ENCODE measurements around the gene UFM1.

Gene UFM1

GRCh38 chr13:38398711-38399493, 49.3 kb downstream of the UFM1 start:
- Histone ChIP-seq H3K4me1 (no peaks in the 10 kb centered on the region), H3K79me2 (no peaks in the 10 kb centered on the region), H3K27ac (no peak overlapping the region), H3K4me3 (ENCODE audit: low read depth, low read length) (no peak overlapping the region), H3K36me3 (ENCODE audit: control insufficient read depth, insufficient read depth, low read length) (no peaks in the 10 kb centered on the region), H3K9ac (no peak overlapping the region), H3K27me3 (ENCODE audit: control insufficient read depth, insufficient read depth, low read length) (no peaks in the 10 kb centered on the region), H2AFZ (no peak overlapping the region), H3K9me3 (ENCODE audit: control insufficient read depth, low read length) (no peaks in the 10 kb centered on the region), H3K4me2 (ENCODE audit: low read length) (no peak overlapping the region)
- TF ChIP-seq CTCF (IDR thresholded peaks at IDR 0.05): no peak

- Histone ChIP-seq H3K9ac (no peak overlapping the region), H2AFZ (no peak overlapping the region), H3K9me3 (ENCODE audit: control insufficient read depth, low read length) (no peaks in the 10 kb centered on the region), H3K27me3 (ENCODE audit: control insufficient read depth, insufficient read depth, low read length) (no peaks in the 10 kb centered on the region), H3K36me3 (ENCODE audit: control insufficient read depth, insufficient read depth, low read length) (no peaks in the 10 kb centered on the region), H3K27ac (no peak overlapping the region), H3K79me2 (no peaks in the 10 kb centered on the region), H3K4me3 (ENCODE audit: low read depth, low read length) (no peak overlapping the region), H3K4me2 (ENCODE audit: low read length) (no peak overlapping the region), H3K4me1 (no peaks in the 10 kb centered on the region)
- TF ChIP-seq CTCF (IDR thresholded peaks at IDR 0.05): no peak
These were observed 49.9 kb downstream of the UFM1 start for GRCh38 chr13:38399535-38399934.

GRCh38 chr13:38401276-38401675, 51.6 kb downstream of the UFM1 start:
- Histone ChIP-seq H2AFZ (no peak overlapping the region), H3K4me1 (no peaks in the 10 kb centered on the region), H3K79me2 (no peaks in the 10 kb centered on the region), H3K36me3 (ENCODE audit: control insufficient read depth, insufficient read depth, low read length) (no peaks in the 10 kb centered on the region), H3K27me3 (ENCODE audit: control insufficient read depth, insufficient read depth, low read length) (no peaks in the 10 kb centered on the region), H3K9me3 (ENCODE audit: control insufficient read depth, low read length) (no peaks in the 10 kb centered on the region), H3K4me2 (ENCODE audit: low read length) (no peak overlapping the region), H3K9ac (no peak overlapping the region), H3K4me3 (ENCODE audit: low read depth, low read length) (no peak overlapping the region), H3K27ac (no peak overlapping the region)
- TF ChIP-seq CTCF (IDR thresholded peaks at IDR 0.05): no peak

- H2AFZ ChIP-seq: no peak overlapping the region
- TF ChIP-seq CTCF (IDR thresholded peaks at IDR 0.05): no peak
- H3K9me3 ChIP-seq (ENCODE audit: control insufficient read depth, low read length): no peaks in the 10 kb centered on the region
- no peak overlapping the region for H3K27ac ChIP-seq
- no peaks in the 10 kb centered on the region for H3K36me3 ChIP-seq (ENCODE audit: control insufficient read depth, insufficient read depth, low read length)
- no peak overlapping the region for H3K4me3 ChIP-seq (ENCODE audit: low read depth, low read length)
- no peaks in the 10 kb centered on the region for H3K4me1 ChIP-seq
- H3K27me3 ChIP-seq (ENCODE audit: control insufficient read depth, insufficient read depth, low read length): no peaks in the 10 kb centered on the region
- no peaks in the 10 kb centered on the region for H3K79me2 ChIP-seq
- H3K9ac ChIP-seq: no peak overlapping the region
- no peak overlapping the region for H3K4me2 ChIP-seq (ENCODE audit: low read length)
These were observed 55.6 kb downstream of the UFM1 start for GRCh38 chr13:38405216-38405615.

GRCh38 chr13:38409771-38410170, 60.1 kb downstream of the UFM1 start:
- no peaks in the 10 kb centered on the region for H3K9me3 ChIP-seq (ENCODE audit: control insufficient read depth, low read length)
- no peak overlapping the region for H3K4me2 ChIP-seq (ENCODE audit: low read length)

More at GRCh38 chr13:38409771-38410170, 60.1 kb downstream of the UFM1 start:
- no peaks in the 10 kb centered on the region for H3K4me1 ChIP-seq
- no peak overlapping the region for H3K9ac ChIP-seq
- H3K27ac ChIP-seq: no peak overlapping the region
- H3K4me3 ChIP-seq (ENCODE audit: low read depth, low read length): no peak overlapping the region
- no peaks in the 10 kb centered on the region for H3K36me3 ChIP-seq (ENCODE audit: control insufficient read depth, insufficient read depth, low read length)
- no peaks in the 10 kb centered on the region for H3K79me2 ChIP-seq
- H2AFZ ChIP-seq: no peak overlapping the region
- no peaks in the 10 kb centered on the region for H3K27me3 ChIP-seq (ENCODE audit: control insufficient read depth, insufficient read depth, low read length)
- no peak for TF ChIP-seq CTCF (IDR thresholded peaks at IDR 0.05)
